K562 (cell line): Measurements from ENCODE around the gene SAP130. TPM values are rescaled to one million over a fixed set of nuclear protein-coding genes. Genes with fewer than 3 reads are reported as not detected.

Experiments used
- POLR2H ChIP-seq: IDR thresholded peaks from 2 replicates; pipeline ENCODE4 v1.6.1; 2016; ENCODE audit warnings: missing genetic modification characterization, low read depth, mild to moderate bottlenecking, control low read depth, missing compliant biosample characterization, moderate library complexity
- SPI1 ChIP-seq: IDR thresholded peaks from 2 replicates; pipeline ENCODE4 v1.6.1; 2011; ENCODE audit warnings: low read depth, low read length, control low read depth, borderline replicate concordance
- polyA plus RNA-seq, 8 experiments: library from polyadenylated mRNA; depleted of rRNA in 4 of 8; stranded (reverse) in 5 of 8; unstranded in 3 of 8; fragments of >200 nt; fragmentation: Nextera tagmentation in 2 of 8; fragmentation: Illumina TruSeq in 1 of 8; extraction: Ambion mirVana in 2 of 8; extraction: Trizol in 1 of 8; gene quantifications; 2 replicates each; pipeline versions ENCODE4 v1.2.1 to v1.2.3, GENCODE V29; 2011 to 2014; ENCODE audit warnings: inconsistent platforms in 1 of 8, missing spikeins in 1 of 8
- total RNA-seq, 7 experiments: library from RNA; depleted of rRNA in 6 of 7; stranded (reverse); fragments of >200 nt in 6 of 7; fragmentation: Illumina TruSeq in 2 of 7; extraction: Trizol in 2 of 7; gene quantifications; 2 replicates each; pipeline versions ENCODE4 v1.2.1 to v1.2.3, GENCODE V29; 2011 to 2021; ENCODE audit warnings: low replicate concordance in 1 of 7
- TF ChIP-seq, protein P1 (sequence below), 2 experiments: fragments of 450-650 bp; IDR thresholded peaks; 2 replicates each; pipeline ENCODE4 v1.6.1; 2016; ENCODE audit warnings: mild to moderate bottlenecking in 2 of 2, borderline replicate concordance in 1 of 2, low read depth in 1 of 2, moderate library complexity in 1 of 2
- TF ChIP-seq, protein P2 (sequence below): fragments of 450-650 bp; formaldehyde crosslinking; IDR thresholded peaks from 2 replicates; pipeline ENCODE4 v1.4.0; 2022; ENCODE audit warnings: missing genetic modification characterization
- TF ChIP-seq, protein P3 (sequence below): fragments of 250-450 bp; sonication (Bioruptor Pico); IDR thresholded peaks from 2 replicates; pipeline ENCODE4 v1.4.0; 2020
- TF ChIP-seq, protein P4 (sequence below), 2 experiments: fragments of 450-650 bp; IDR thresholded peaks; 2 replicates each; pipeline ENCODE4 v1.6.1; 2018; ENCODE audit warnings: mild to moderate bottlenecking in 2 of 2, low read depth in 1 of 2; ENCODE audit not compliant: partially characterized antibody in 2 of 2

SAP130 gene
- total and polyA plus RNA-seq, 9 of the 15 experiments (the other 6 are each of a cell fraction or from before 2014, with no cell fraction given) = 4.5 to 33.4 (median 7.4) TPM

DNA sequence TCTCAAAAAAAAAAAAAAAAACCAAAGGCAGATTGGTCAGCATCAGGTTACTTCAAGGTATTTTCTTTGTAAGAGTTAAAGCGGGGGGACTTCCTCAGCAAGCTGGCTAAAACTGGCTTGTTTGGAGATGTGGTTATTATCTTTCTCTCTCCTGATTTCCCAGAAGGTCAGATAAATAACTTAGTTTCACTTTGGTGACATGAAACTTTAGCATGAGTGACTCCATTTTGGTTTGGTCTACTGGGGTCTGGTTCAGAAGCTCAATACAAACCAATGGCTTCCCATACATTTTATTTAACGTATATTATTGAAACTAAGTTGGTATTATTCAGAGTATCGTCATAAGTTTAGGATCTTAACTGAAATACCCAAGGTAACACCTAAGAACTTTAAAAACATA, 100.5 kb downstream of the SAP130 start (continued):
- TF ChIP-seq, protein P1, sequence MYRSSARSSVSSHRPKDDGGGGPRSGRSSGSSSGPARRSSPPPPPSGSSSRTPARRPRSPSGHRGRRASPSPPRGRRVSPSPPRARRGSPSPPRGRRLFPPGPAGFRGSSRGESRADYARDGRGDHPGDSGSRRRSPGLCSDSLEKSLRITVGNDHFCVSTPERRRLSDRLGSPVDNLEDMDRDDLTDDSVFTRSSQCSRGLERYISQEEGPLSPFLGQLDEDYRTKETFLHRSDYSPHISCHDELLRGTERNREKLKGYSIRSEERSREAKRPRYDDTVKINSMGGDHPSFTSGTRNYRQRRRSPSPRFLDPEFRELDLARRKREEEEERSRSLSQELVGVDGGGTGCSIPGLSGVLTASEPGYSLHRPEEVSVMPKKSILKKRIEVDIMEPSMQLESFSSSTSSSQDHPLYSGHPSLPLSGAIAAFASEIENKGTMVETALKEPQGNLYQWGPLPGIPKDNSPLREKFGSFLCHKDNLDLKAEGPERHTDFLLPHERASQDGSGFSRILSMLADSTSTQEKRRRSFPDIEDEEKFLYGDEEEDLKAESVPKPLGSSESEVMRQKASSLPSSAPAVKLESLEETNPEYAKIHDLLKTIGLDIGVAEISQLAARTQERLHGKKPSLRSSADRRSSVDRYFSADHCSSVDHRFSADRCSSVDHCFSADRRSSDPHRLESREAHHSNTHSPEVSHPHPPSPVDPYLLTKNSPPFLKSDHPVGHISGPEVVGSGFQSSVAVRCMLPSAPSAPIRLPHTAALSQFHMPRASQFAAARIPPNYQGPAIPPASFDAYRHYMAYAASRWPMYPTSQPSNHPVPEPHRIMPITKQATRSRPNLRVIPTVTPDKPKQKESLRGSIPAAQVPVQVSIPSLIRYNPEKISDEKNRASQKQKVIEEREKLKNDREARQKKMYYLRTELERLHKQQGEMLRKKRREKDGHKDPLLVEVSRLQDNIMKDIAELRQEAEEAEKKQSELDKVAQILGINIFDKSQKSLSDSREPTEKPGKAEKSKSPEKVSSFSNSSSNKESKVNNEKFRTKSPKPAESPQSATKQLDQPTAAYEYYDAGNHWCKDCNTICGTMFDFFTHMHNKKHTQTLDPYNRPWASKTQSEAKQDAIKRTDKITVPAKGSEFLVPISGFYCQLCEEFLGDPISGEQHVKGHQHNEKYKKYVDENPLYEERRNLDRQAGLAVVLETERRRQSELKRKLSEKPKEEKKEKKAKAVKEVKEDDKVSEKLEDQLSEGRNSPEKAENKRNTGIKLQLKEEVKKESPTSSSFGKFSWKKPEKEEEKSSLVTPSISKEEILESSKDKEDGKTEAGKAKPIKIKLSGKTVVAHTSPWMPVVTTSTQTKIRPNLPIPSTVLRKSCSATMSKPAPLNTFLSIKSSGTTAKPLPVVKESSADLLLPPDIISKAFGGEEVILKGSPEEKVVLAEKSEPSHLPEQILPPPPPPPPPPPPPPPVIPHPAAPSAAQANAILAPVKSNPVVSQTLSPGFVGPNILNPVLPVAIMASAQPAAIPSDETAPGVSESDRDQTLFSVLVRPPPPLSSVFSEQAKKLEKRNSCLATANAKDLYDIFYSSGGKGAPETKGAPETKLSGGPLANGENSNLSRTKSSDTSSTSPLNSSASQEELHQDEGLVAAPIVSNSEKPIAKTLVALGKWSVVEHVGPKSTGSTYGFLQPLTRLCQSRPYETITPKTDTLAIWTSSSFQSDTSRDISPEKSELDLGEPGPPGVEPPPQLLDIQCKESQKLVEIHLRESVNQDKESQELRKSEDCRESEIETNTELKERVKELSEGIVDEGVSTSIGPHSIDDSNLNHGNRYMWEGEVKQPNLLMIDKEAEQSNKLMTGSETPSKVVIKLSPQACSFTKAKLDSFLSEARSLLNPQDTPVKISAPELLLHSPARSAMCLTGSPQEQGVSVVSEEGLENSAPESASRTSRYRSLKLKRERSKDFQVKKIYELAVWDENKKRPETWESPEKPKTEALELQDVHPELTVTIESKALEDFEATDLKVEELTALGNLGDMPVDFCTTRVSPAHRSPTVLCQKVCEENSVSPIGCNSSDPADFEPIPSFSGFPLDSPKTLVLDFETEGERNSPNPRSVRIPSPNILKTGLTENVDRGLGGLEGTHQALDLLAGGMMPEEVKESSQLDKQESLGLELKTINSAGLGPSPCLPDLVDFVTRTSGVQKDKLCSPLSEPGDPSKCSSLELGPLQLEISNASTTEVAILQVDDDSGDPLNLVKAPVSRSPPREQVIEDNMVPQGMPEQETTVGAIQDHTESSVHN (IDR thresholded peaks at IDR 0.05; ENCODE audit: borderline replicate concordance in 1 of 2, low read depth in 1 of 2) = no peak
- peak; percentile 85; the same call in 1 of the 2 replicates for TF ChIP-seq POLR2H
- TF ChIP-seq, protein P2, sequence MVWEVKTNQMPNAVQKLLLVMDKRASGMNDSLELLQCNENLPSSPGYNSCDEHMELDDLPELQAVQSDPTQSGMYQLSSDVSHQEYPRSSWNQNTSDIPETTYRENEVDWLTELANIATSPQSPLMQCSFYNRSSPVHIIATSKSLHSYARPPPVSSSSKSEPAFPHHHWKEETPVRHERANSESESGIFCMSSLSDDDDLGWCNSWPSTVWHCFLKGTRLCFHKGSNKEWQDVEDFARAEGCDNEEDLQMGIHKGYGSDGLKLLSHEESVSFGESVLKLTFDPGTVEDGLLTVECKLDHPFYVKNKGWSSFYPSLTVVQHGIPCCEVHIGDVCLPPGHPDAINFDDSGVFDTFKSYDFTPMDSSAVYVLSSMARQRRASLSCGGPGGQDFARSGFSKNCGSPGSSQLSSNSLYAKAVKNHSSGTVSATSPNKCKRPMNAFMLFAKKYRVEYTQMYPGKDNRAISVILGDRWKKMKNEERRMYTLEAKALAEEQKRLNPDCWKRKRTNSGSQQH (CRISPR knock-in tag) = 0 out of 2 replicates have a peak, but pooled peaks have one; percentile 47
- TF ChIP-seq, protein P3, sequence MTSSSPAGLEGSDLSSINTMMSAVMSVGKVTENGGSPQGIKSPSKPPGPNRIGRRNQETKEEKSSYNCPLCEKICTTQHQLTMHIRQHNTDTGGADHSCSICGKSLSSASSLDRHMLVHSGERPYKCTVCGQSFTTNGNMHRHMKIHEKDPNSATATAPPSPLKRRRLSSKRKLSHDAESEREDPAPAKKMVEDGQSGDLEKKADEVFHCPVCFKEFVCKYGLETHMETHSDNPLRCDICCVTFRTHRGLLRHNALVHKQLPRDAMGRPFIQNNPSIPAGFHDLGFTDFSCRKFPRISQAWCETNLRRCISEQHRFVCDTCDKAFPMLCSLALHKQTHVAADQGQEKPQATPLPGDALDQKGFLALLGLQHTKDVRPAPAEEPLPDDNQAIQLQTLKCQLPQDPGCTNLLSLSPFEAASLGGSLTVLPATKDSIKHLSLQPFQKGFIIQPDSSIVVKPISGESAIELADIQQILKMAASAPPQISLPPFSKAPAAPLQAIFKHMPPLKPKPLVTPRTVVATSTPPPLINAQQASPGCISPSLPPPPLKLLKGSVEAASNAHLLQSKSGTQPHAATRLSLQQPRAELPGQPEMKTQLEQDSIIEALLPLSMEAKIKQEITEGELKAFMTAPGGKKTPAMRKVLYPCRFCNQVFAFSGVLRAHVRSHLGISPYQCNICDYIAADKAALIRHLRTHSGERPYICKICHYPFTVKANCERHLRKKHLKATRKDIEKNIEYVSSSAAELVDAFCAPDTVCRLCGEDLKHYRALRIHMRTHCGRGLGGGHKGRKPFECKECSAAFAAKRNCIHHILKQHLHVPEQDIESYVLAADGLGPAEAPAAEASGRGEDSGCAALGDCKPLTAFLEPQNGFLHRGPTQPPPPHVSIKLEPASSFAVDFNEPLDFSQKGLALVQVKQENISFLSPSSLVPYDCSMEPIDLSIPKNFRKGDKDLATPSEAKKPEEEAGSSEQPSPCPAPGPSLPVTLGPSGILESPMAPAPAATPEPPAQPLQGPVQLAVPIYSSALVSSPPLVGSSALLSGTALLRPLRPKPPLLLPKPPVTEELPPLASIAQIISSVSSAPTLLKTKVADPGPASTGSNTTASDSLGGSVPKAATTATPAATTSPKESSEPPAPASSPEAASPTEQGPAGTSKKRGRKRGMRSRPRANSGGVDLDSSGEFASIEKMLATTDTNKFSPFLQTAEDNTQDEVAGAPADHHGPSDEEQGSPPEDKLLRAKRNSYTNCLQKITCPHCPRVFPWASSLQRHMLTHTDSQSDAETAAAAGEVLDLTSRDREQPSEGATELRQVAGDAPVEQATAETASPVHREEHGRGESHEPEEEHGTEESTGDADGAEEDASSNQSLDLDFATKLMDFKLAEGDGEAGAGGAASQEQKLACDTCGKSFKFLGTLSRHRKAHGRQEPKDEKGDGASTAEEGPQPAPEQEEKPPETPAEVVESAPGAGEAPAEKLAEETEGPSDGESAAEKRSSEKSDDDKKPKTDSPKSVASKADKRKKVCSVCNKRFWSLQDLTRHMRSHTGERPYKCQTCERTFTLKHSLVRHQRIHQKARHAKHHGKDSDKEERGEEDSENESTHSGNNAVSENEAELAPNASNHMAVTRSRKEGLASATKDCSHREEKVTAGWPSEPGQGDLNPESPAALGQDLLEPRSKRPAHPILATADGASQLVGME = peak; percentile 86
- TF ChIP-seq, protein P4, sequence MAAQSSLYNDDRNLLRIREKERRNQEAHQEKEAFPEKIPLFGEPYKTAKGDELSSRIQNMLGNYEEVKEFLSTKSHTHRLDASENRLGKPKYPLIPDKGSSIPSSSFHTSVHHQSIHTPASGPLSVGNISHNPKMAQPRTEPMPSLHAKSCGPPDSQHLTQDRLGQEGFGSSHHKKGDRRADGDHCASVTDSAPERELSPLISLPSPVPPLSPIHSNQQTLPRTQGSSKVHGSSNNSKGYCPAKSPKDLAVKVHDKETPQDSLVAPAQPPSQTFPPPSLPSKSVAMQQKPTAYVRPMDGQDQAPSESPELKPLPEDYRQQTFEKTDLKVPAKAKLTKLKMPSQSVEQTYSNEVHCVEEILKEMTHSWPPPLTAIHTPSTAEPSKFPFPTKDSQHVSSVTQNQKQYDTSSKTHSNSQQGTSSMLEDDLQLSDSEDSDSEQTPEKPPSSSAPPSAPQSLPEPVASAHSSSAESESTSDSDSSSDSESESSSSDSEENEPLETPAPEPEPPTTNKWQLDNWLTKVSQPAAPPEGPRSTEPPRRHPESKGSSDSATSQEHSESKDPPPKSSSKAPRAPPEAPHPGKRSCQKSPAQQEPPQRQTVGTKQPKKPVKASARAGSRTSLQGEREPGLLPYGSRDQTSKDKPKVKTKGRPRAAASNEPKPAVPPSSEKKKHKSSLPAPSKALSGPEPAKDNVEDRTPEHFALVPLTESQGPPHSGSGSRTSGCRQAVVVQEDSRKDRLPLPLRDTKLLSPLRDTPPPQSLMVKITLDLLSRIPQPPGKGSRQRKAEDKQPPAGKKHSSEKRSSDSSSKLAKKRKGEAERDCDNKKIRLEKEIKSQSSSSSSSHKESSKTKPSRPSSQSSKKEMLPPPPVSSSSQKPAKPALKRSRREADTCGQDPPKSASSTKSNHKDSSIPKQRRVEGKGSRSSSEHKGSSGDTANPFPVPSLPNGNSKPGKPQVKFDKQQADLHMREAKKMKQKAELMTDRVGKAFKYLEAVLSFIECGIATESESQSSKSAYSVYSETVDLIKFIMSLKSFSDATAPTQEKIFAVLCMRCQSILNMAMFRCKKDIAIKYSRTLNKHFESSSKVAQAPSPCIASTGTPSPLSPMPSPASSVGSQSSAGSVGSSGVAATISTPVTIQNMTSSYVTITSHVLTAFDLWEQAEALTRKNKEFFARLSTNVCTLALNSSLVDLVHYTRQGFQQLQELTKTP (IDR thresholded peaks at IDR 0.05; ENCODE audit: low read depth in 1 of 2, partially characterized antibody in 2 of 2) = peak in 1 of 2 experiments; percentile 60
- TF ChIP-seq SPI1 = peak; percentile 19; the same call in 1 of the 2 replicates
